ENCODE data around the gene REV3L.
A peak's percentile ranks its signal among the peaks of the same experiment; 100 is the strongest.

Gene REV3L

DNA sequence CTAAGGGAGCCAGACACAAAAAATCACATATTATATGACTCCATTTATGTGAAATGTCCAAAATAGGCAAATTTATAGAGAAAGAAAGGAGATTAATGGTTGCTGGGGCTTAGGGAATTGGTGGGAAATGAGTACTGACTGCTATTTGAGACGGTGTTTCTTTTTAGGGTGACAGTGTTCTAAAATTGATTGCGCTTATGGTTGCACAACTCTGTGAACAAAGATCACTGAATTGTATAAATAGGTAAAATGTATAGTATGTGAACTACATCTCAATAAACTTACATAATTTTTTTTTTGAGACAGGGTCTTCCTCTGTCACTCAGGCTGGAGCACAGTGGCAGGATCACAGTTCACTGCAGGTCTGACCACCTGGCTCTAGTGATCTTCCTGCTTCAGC, 45.4 kb downstream of the REV3L start:
- DNase-seq (ENCODE audit: low spot score), result no peak
- H3K36me3 ChIP-seq (ENCODE audit: low read depth), result peaks cover 4% of the 10 kb centered on the region; the same call in 1 of the 2 replicates
- no peaks in the 10 kb centered on the region for H3K9me3 ChIP-seq (ENCODE audit: severe bottlenecking)
- ATAC-seq (ENCODE audit: low read depth), result no peak
- TF ChIP-seq, protein P1, sequence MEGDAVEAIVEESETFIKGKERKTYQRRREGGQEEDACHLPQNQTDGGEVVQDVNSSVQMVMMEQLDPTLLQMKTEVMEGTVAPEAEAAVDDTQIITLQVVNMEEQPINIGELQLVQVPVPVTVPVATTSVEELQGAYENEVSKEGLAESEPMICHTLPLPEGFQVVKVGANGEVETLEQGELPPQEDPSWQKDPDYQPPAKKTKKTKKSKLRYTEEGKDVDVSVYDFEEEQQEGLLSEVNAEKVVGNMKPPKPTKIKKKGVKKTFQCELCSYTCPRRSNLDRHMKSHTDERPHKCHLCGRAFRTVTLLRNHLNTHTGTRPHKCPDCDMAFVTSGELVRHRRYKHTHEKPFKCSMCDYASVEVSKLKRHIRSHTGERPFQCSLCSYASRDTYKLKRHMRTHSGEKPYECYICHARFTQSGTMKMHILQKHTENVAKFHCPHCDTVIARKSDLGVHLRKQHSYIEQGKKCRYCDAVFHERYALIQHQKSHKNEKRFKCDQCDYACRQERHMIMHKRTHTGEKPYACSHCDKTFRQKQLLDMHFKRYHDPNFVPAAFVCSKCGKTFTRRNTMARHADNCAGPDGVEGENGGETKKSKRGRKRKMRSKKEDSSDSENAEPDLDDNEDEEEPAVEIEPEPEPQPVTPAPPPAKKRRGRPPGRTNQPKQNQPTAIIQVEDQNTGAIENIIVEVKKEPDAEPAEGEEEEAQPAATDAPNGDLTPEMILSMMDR (IDR thresholded peaks at IDR 0.05; ENCODE audit: poor library complexity, severe bottlenecking), result no peak
- no peak overlapping the region for H3K27ac ChIP-seq (ENCODE audit: poor library complexity, severe bottlenecking)
- H3K4me3 ChIP-seq (ENCODE audit: severe bottlenecking), result no peak overlapping the region
- no peaks in the 10 kb centered on the region for H3K4me1 ChIP-seq (ENCODE audit: insufficient read depth, poor library complexity, severe bottlenecking)
- H3K27me3 ChIP-seq (ENCODE audit: insufficient read depth, poor library complexity, severe bottlenecking), result no peaks in the 10 kb centered on the region

DNA sequence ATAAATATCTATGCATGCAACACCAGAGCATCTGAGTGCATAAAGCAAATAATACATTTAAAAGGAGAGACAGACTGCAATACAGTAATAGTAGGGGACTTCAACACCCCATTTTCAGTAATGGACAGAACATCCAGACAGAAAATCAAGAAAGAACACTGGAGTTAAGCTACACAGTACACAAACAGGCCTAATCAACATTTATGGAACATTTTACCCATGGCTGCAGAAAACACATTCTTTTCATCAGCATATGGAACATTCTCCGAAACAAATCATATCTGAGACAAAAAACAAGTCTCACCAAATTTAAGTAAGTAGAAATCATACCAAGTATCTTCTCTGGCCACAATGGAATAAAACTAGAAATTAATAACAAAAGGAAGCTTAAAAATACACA, 50.5 kb downstream of the REV3L start:
- H3K27me3 ChIP-seq (ENCODE audit: insufficient read depth, poor library complexity, severe bottlenecking), result no peaks in the 10 kb centered on the region
- H3K36me3 ChIP-seq (ENCODE audit: low read depth), result peaks cover 4% of the 10 kb centered on the region; the same call in 1 of the 2 replicates
- H3K9me3 ChIP-seq (ENCODE audit: severe bottlenecking), result peaks cover 6% of the 10 kb centered on the region
- H3K27ac ChIP-seq (ENCODE audit: poor library complexity, severe bottlenecking), result no peak overlapping the region
- TF ChIP-seq, protein P1 (IDR thresholded peaks at IDR 0.05; ENCODE audit: poor library complexity, severe bottlenecking), result no peak
- no peak overlapping the region for H3K4me3 ChIP-seq (ENCODE audit: severe bottlenecking)
- ATAC-seq (ENCODE audit: low read depth), result no peak
- H3K4me1 ChIP-seq (ENCODE audit: insufficient read depth, poor library complexity, severe bottlenecking), result peaks cover 9% of the 10 kb centered on the region
- DNase-seq (ENCODE audit: low spot score), result no peak

DNA sequence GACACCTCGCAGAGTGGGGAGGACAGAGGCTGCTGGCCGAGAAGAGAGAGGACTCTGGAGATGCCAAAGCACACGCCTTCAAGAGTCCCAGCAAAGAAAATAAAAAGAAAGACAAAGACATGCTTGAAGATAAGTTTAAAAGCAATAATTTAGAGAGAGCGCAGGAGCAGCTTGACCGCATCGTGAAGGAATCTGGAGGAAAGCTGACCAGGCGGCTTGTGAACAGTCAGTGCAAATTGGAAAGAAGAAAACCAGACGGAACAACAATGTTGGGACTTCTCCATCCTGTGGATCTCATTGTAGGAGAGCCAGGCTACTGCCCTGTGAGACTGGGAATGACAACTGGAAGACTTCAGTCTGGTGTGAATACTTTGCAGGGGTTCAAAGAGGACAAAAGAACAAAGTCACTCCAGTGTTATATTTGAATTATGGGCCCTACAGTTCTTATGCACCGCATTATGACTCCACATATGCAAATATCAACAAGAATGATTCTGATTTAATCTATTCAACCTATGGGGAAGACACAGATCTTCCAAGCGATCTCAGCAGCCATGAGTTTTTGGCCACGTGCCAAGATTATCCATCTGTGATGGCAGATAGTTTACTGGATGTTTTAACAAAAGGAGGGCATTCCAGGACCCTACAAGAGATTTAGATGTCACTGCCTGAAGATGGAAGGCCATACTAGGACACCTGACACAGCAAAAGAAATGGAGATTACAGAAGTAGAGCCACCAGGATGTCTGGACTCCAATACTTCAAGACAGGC, 52.2 kb downstream of the REV3L start:
- Histone ChIP-seq H3K4me3 (ENCODE audit: severe bottlenecking) (no peak overlapping the region), H3K4me1 (ENCODE audit: insufficient read depth, poor library complexity, severe bottlenecking) (peaks cover 23% of the 10 kb centered on the region), H3K27me3 (ENCODE audit: insufficient read depth, poor library complexity, severe bottlenecking) (no peaks in the 10 kb centered on the region), H3K9me3 (ENCODE audit: severe bottlenecking) (peaks cover 6% of the 10 kb centered on the region), H3K36me3 (ENCODE audit: low read depth) (peaks cover 7% of the 10 kb centered on the region; the same call in 1 of the 2 replicates), H3K27ac (ENCODE audit: poor library complexity, severe bottlenecking) (no peak overlapping the region)
- DNase-seq (ENCODE audit: low spot score), result no peak
- no peak for ATAC-seq (ENCODE audit: low read depth)
- TF ChIP-seq, protein P1 (IDR thresholded peaks at IDR 0.05; ENCODE audit: poor library complexity, severe bottlenecking), result no peak

DNA sequence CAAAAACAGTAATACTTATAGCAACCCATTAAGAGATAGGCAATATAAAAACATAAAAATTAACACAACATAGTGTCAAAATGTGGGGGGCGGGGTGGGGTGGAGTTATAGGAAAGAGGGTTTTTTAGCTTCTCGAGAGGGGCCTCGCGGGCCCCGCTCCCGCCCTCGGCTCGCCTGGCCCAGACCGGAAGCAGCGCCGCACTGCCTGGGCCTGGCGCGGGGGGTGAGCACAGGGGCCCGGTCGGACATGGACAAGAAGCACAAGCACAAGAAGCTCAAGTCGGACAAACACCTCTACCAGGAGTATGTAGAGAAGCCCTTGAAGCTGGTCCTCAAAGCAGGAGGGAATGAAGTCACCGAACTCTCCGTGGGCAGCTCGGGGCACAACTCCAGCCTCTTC, 53.4 kb downstream of the REV3L start:
- TF ChIP-seq, protein P1 (IDR thresholded peaks at IDR 0.05; ENCODE audit: poor library complexity, severe bottlenecking), result no peak
- H3K9me3 ChIP-seq (ENCODE audit: severe bottlenecking), result peaks cover 6% of the 10 kb centered on the region
- no peak for DNase-seq (ENCODE audit: low spot score)
- no peak overlapping the region for H3K4me3 ChIP-seq (ENCODE audit: severe bottlenecking)
- no peak for ATAC-seq (ENCODE audit: low read depth)
- H3K36me3 ChIP-seq (ENCODE audit: low read depth), result peaks cover 3% of the 10 kb centered on the region; the same call in 1 of the 2 replicates
- peaks cover 31% of the 10 kb centered on the region for H3K4me1 ChIP-seq (ENCODE audit: insufficient read depth, poor library complexity, severe bottlenecking)
- no peaks in the 10 kb centered on the region for H3K27me3 ChIP-seq (ENCODE audit: insufficient read depth, poor library complexity, severe bottlenecking)
- H3K27ac ChIP-seq (ENCODE audit: poor library complexity, severe bottlenecking), result no peak overlapping the region

DNA sequence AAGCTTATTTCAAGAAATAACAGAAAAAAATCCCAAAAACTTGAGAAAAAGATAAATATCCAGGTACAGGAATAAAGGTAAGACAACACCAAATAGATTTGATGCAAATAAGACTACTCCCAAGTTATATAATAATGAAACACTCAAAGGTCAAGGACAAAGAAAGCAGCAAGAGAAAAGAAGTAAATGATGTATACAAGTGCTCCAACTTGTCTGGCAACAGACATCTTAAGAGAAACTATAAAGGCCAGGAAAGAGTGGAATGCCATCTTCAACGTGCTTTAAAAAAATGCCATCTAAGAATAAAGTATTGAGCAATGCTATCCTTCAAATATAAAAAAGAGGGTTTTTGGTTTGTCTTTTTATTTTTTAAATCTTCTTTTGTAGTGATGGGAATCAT, 54.2 kb downstream of the REV3L start:
- Histone ChIP-seq H3K4me3 (ENCODE audit: severe bottlenecking) (no peak overlapping the region), H3K4me1 (ENCODE audit: insufficient read depth, poor library complexity, severe bottlenecking) (peaks cover 38% of the 10 kb centered on the region), H3K27me3 (ENCODE audit: insufficient read depth, poor library complexity, severe bottlenecking) (no peaks in the 10 kb centered on the region), H3K27ac (ENCODE audit: poor library complexity, severe bottlenecking) (peak overlapping the region; percentile 90), H3K9me3 (ENCODE audit: severe bottlenecking) (peaks cover 6% of the 10 kb centered on the region), H3K36me3 (ENCODE audit: low read depth) (peaks cover 3% of the 10 kb centered on the region; the same call in 1 of the 2 replicates)
- DNase-seq (ENCODE audit: low spot score) (no peak), ATAC-seq (ENCODE audit: low read depth) (no peak)
- TF ChIP-seq, protein P1 (IDR thresholded peaks at IDR 0.05; ENCODE audit: poor library complexity, severe bottlenecking), result no peak

All from RWPE2 (cell line).